Activated CD4-positive, alpha-beta T cell treated with anti-CD3 and anti-CD28 coated beads, Interleukin-2, Interleukin-6, amounts not matched to agents 100 ng/mL and 50 ng/mL, durations not matched to agents 16 hours and 8 hours (primary cell): ENCODE data around the gene GPR26.

Experiments
- DNase-seq: peaks from one replicate; pipeline ENCODE4 v3.0.0-alpha.2; 2020

GPR26 gene

GRCh38 chr10:123649676-123650075 is 16.5 kb upstream of the GPR26 start:
- no peak for DNase-seq

DNA sequence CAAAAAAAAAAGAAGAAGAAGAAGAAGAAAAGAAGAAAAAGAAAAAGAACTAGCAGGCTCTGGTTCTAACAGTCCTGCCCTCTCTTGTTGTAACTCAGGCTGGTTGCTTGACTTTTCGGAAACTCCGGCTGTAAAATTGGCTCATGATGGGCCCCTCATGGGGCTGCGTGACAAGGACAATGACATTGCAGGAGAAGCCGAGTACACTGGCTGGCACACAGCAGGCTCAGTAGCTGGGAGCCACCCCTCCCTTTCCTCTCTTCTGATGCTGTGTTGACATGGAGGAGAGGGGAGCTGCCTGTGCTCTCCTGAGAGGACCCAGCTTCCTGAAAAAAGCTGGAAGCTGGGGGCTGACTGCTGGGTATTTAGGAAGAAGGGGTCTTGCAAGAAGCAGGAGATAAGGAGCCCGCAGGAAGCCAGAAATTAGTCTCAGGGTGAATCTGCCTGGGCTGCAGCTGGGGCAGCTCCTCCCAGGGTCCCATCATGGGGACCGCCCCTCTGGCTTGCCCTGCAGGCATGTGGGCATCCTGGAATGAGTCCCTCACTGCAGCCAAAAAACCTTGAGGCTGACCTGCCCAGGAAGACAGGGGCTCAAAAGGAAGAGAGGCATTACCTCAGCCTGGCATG is 14.6 kb upstream of the GPR26 start:
- DNase-seq: no peak

DNA sequence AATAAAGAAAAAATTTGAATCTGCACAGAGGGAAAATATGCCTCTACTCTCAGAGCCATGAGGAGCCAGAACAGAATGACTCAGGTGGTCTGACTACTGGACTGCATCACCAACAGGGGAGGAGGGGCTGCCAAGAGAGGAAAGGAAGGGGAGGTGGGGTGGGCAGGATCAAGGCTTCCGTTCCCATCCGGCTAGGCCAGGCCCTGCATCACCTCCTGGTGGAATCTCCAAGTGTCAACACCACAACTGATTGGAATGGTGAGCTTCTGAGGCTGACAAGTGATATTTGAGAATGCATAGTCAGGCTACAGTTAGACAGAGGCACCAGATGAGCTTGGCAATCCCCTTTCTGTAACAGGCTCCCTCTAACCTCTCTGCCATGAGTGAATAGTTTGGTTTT is 10.4 kb upstream of the GPR26 start:
- no peak for DNase-seq

GRCh38 chr10:123663522-123663921 is 2.6 kb upstream of the GPR26 start:
- DNase-seq: no peak

- no peak for DNase-seq
Measured at GRCh38 chr10:123665491-123666286, 466 bp upstream of the GPR26 start.

DNA sequence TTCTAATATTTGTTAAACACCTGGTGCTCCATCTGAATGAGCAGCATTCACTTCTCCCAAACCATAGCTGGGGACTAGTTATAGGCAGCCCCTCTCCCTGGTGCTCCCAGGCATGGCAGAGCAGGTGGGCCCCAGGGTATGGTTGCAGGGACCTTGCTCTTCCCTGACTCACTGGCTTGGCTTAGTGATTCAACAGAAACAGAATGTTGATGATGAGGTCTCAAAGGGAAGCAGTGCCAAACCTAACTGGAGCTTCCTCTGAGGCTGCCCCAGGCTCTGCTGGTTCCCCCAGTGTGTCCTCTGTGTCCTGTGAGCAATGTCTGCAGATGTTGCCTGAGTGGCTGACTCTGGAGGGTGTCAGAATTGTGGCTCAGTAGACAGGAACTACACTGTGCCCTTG is 3.7 kb downstream of the GPR26 start:
- DNase-seq: no peak

DNA sequence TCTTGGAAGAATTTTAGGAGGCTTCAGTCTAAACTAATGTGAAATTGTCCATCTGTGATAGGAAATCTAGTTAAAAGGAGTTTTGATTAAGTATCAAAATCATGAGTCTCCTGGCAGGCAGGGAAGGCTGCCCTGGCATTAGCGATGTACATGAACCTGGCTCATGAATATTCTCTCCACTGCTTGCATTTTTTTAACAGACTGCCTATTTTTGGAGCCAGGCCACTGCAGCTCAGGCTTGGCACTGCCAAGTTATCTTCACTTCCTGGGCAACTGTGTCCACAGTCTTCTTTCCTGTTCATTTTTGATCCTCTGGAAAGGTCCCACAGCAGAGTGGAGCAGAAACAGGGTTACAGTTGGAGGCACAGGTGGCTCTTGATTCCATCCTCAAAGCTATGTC is 7.0 kb downstream of the GPR26 start:
- no peak for DNase-seq

GRCh38 chr10:123674741-123675140 is 8.6 kb downstream of the GPR26 start:
- no peak for DNase-seq

DNA sequence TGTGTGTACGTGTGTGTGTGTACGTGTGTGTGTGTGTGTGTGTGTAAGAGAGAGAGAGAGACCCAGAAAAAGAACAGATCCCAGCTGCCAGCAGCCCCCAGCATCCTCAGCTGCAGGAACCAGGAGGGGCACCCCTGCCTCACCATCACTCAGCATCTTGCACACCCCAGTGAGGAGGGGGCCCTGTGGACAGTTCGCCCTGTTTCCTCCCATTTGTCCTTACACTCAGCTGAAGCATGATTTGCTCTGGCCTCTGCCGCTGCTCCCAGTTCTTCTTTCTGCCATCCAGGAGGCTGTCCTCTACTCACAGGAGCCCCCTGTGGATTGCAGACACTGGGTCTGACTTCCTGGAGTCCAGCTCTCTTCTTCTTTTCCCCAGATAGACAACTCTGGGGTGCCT is 9.7 kb downstream of the GPR26 start:
- no peak for DNase-seq

- no peak for DNase-seq
Measured at GRCh38 chr10:123677556-123677955, 11.4 kb downstream of the GPR26 start.

- DNase-seq: no peak
Measured at GRCh38 chr10:123678376-123678775, 12.2 kb downstream of the GPR26 start.

DNA sequence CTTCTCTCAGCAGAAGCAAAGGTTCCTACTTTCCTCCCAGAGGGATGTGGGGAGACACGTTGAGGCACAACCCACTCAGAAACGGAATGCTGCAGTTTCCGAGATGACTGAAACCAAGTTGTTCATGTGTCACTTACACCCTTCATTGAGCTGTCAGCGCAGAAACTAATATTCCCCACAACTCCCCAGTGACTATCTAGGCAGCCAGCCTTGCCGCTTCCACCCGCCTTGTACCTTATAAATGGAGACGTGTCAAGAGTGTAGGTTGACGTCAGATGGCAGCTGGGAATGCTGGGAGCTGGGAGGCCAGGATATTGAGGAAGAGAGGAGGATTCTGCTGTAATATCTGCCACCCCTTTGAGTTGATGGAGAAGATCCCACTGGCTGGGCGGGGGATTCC is 15.1 kb downstream of the GPR26 start:
- no peak for DNase-seq

DNA sequence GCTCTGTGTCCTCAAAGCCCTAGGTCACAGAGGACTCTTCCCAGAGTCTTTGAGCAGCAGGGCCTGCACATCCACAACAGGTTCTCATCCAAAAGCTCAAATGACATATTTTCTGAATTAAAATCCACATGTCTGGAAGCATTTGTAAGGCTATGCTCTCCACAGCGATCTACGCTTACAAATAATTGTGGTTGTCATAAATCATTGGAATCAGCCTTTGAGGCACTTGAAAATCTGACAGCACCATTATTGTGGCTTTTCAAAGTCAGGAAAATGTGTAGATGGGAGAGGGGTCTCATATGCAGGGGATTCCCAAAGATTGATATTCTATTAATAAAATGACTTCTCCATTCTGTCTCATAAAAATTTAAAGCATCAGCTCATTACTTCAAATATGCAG is 16.3 kb downstream of the GPR26 start:
- DNase-seq: no peak

GRCh38 chr10:123683459-123683858 is 17.3 kb downstream of the GPR26 start:
- DNase-seq: no peak

- no peak for DNase-seq
Measured at GRCh38 chr10:123683865-123684264, 17.7 kb downstream of the GPR26 start.

DNA sequence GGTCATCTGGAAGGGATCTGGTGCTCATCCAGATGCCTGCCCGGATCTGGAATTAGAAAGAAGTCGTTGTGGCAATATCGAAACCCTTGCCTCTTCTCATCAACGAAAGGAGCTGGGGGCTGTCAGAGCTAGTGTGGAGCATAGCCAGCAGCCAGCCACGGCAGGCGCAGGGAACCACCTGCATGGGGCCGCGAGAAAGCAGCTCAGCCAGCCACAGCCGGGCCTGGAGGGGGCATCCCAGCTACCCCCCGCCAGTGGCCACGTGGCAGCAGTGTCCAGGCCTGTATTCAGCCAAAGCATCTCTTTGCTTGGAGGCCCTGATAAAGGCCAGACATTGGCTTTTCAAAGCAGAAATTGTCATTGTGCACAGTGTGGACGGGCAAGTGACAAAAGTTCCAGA is 19.1 kb downstream of the GPR26 start:
- DNase-seq: no peak

- no peak for DNase-seq
Measured at GRCh38 chr10:123687758-123688157, 21.6 kb downstream of the GPR26 start.

GRCh38 chr10:123689880-123690279 is 23.7 kb downstream of the GPR26 start:
- DNase-seq: no peak

- DNase-seq: no peak
Measured at GRCh38 chr10:123703195-123703790, 37.1 kb downstream of the GPR26 start.

DNA sequence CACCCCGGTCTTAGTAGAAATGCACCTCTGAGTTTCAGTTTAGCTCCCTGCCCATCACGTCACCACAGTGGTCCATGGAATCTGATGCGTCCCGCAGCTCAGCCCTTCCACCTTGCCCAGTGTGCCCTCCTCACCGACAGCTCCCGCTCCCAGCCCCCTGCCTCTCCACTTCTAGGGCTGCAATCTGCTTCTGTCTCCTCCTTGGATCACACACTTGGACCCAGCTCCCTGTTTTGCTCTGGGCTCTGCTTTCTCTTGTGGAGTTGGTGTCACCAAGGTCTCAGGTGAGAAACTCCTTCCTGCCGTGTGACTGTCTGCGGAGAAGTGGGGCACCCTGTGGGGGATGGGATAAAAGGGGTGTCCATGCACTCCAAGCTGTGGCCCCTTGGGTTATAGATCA is 37.9 kb downstream of the GPR26 start:
- DNase-seq: no peak

GRCh38 chr10:123704812-123705211 is 38.7 kb downstream of the GPR26 start:
- DNase-seq: no peak

DNA sequence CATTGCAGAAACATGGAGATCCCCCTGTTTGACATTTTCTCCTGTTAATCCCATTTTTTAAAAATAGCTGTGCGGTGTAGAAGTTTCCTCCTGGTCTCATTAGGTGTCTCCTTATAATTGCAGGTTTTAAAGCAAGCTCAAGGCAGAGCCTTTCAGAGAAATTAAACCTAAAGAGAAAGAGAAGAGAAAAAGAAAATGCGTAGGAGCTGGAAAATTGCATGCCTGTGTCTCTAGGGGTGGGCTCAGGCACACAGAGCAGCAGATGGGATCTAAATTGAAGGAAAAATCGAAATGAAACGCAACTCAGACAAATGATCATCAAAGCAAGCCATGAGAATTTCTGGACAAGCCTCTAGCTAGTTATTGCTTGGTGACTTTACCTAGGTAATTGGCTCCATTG is 40.1 kb downstream of the GPR26 start:
- DNase-seq: no peak

DNA sequence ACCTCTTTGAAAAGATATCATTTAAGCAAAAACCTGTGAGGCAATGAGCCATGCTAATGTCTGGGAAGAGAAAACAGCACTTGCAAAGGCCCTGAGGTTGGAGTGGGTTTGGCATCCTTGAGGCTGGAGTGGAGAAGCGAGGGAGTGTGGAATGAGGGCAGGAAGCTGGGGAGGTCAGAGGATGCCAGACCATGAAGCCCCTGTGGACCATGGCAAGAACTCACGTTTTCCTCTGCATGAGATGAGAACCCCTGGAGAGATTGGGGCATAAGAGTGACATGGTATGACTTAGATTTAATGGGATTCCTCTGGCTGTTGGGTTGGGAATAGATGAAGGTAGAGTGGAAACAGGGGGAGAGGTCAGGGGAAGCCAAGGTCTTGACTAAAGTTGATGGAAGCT is 49.4 kb downstream of the GPR26 start:
- no peak for DNase-seq

GRCh38 chr10:123717336-123717735 is 51.2 kb downstream of the GPR26 start:
- no peak for DNase-seq
